SK-N-SH (cell line): Measurements from ENCODE around the gene SLC2A9.

Source experiments
- EP300 ChIP-seq, 2 experiments: IDR thresholded peaks; 2 replicates each; pipeline versions ENCODE4 v1.4.0 to v1.6.1; 2012; ENCODE audit warnings: borderline replicate concordance in 1 of 2, low read depth in 1 of 2, low read length in 1 of 2
- EZH2phosphoT487 ChIP-seq: fragments of 200-600 bp; sonication (generic); IDR thresholded peaks from 2 replicates; pipeline ENCODE4 v1.6.1; 2017; ENCODE audit warnings: low read depth, mixed run types, mild to moderate bottlenecking, antibody characterized with exemption, moderate library complexity, borderline replicate concordance
- NFIC ChIP-seq: IDR thresholded peaks from 2 replicates; pipeline ENCODE4 v1.4.0; 2012; ENCODE audit warnings: borderline replicate concordance
- POLR2AphosphoS5 ChIP-seq: IDR thresholded peaks from 2 replicates; pipeline ENCODE4 v1.6.1; 2012; ENCODE audit warnings: low read depth, low read length
- REST ChIP-seq: IDR thresholded peaks from 2 replicates; pipeline ENCODE4 v1.6.1; 2012; ENCODE audit warnings: mild to moderate bottlenecking, low read depth, low read length, moderate library complexity
- TAF1 ChIP-seq: IDR thresholded peaks from 2 replicates; pipeline ENCODE4 v1.6.1; 2012; ENCODE audit warnings: low read depth, mild to moderate bottlenecking, low read length, moderate library complexity, borderline replicate concordance
- USF2 ChIP-seq: fragments of 150-350 bp; IDR thresholded peaks from 2 replicates; pipeline ENCODE4 v1.6.1; 2017; ENCODE audit warnings: antibody characterized with exemption, low read length, low read depth, borderline replicate concordance
- TF ChIP-seq, protein P1 (sequence below): fragments of 200-600 bp; sonication (generic); IDR thresholded peaks from 2 replicates; pipeline ENCODE4 v1.6.1; 2017; ENCODE audit warnings: antibody characterized with exemption, mild to moderate bottlenecking, moderate library complexity
- TF ChIP-seq, protein P2 (sequence below): IDR thresholded peaks from 2 replicates; pipeline ENCODE4 v1.4.0; 2012; ENCODE audit warnings: low read depth

DNA sequence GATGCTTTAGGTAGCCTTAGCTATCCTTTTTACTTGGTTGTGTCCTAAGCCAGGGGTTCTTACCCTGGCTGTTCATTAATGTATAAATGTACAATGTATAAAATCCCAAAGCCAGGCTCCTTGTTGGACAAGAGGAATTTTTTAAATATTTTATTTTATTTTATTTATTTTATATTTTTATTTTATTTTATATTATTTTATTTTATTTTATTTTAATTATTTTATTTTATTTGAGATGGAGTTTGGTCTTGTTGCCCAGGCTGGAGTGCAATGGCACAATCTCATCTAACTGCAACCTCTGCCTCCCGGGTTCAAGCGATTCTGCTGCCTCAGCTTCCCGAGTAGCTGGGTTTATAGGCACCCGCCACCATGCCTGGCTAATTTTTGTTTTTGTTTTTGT is 8.1 kb upstream of the SLC2A9 start:
- TF ChIP-seq EZH2phosphoT487 (no peak), NFIC (no peak), POLR2AphosphoS5 (no peak), EP300 (IDR thresholded peaks at IDR 0.05; ENCODE audit: borderline replicate concordance in 1 of 2, low read depth in 1 of 2, low read length in 1 of 2) (no peak), TAF1 (no peak), REST (no peak), USF2 (no peak)
- TF ChIP-seq, protein P1, sequence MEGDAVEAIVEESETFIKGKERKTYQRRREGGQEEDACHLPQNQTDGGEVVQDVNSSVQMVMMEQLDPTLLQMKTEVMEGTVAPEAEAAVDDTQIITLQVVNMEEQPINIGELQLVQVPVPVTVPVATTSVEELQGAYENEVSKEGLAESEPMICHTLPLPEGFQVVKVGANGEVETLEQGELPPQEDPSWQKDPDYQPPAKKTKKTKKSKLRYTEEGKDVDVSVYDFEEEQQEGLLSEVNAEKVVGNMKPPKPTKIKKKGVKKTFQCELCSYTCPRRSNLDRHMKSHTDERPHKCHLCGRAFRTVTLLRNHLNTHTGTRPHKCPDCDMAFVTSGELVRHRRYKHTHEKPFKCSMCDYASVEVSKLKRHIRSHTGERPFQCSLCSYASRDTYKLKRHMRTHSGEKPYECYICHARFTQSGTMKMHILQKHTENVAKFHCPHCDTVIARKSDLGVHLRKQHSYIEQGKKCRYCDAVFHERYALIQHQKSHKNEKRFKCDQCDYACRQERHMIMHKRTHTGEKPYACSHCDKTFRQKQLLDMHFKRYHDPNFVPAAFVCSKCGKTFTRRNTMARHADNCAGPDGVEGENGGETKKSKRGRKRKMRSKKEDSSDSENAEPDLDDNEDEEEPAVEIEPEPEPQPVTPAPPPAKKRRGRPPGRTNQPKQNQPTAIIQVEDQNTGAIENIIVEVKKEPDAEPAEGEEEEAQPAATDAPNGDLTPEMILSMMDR = no peak
- TF ChIP-seq, protein P2, sequence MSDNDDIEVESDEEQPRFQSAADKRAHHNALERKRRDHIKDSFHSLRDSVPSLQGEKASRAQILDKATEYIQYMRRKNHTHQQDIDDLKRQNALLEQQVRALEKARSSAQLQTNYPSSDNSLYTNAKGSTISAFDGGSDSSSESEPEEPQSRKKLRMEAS = no peak
